HG03025 (cell line): ENCODE data around the gene ASZ1.
"Not testable (repeated sequence)": the region's sequence is repeated elsewhere in the genome, so short reads cannot be mapped to it uniquely, and the experiment has no call there.

Source experiments
- ATAC-seq: cut with Tn5 transposase; IDR thresholded peaks from one replicate; pipeline ENCODE4 v1.9.1; 2021; ENCODE audit warnings: mild to moderate bottlenecking, moderate library complexity; ENCODE audit not compliant: unreplicated experiment, low FRiP score

ASZ1 gene

GRCh38 chr7:117427258-117427701, at the start of gene ASZ1:
TSS of gene ASZ1 (minus strand) at chr7:117427493. CDS start at chr7:117427460, 33 bp downstream.
- no peak for ATAC-seq

- ATAC-seq, result no peak
These were observed 49.4 kb upstream of the ASZ1 start for GRCh38 chr7:117476557-117477215.

- ATAC-seq, result no peak
These were observed 45.0 kb upstream of the ASZ1 start for GRCh38 chr7:117472335-117472734.

- peak; percentile 77 for ATAC-seq
These were observed 43.5 kb upstream of the ASZ1 start for GRCh38 chr7:117470777-117471176.

GRCh38 chr7:117468174-117468573, 40.9 kb upstream of the ASZ1 start:
- ATAC-seq, result no peak

- ATAC-seq, result not testable (repeated sequence)
These were observed 33.5 kb upstream of the ASZ1 start for GRCh38 chr7:117460815-117461214.

- ATAC-seq, result no peak
These were observed 32.4 kb upstream of the ASZ1 start for GRCh38 chr7:117459735-117460134.

- no peak for ATAC-seq
These were observed 31.8 kb upstream of the ASZ1 start for GRCh38 chr7:117458977-117459583.

- ATAC-seq, result no peak
These were observed 21.4 kb upstream of the ASZ1 start for GRCh38 chr7:117448655-117449054.

- ATAC-seq, result no peak
These were observed 19.0 kb upstream of the ASZ1 start for GRCh38 chr7:117446220-117446815.

- no peak for ATAC-seq
These were observed 17.9 kb upstream of the ASZ1 start for GRCh38 chr7:117445206-117445605.

- no peak for ATAC-seq
These were observed 17.4 kb upstream of the ASZ1 start for GRCh38 chr7:117444646-117445045.

GRCh38 chr7:117435475-117436043, 8.3 kb upstream of the ASZ1 start:
- ATAC-seq, result peak; percentile 86

- no peak for ATAC-seq
These were observed 3.0 kb downstream of the ASZ1 start for GRCh38 chr7:117424090-117424829.

- ATAC-seq, result not testable (repeated sequence)
These were observed 12.7 kb downstream of the ASZ1 start for GRCh38 chr7:117414591-117414990.

GRCh38 chr7:117412946-117413559, 14.2 kb downstream of the ASZ1 start:
- no peak for ATAC-seq

GRCh38 chr7:117412390-117412789, 14.9 kb downstream of the ASZ1 start:
- ATAC-seq, result no peak

GRCh38 chr7:117411539-117411938, 15.8 kb downstream of the ASZ1 start:
- no peak for ATAC-seq

- ATAC-seq, result no peak
These were observed 18.5 kb downstream of the ASZ1 start for GRCh38 chr7:117408831-117409230.

GRCh38 chr7:117405519-117405918, 21.8 kb downstream of the ASZ1 start:
- ATAC-seq, result no peak
